HepG2 (cell line): ENCODE measurements around the gene IRS1. TPM values are rescaled to one million over a fixed set of nuclear protein-coding genes. Genes with fewer than 3 reads are reported as not detected.

Experiments
- CAMTA2 ChIP-seq: sonication (generic); formaldehyde crosslinking; IDR thresholded peaks from 2 replicates; pipeline ENCODE4 v1.4.0; 2020; ENCODE audit warnings: mild to moderate bottlenecking, missing genetic modification reagents, borderline replicate concordance
- FOXJ3 ChIP-seq: sonication (generic); formaldehyde crosslinking; IDR thresholded peaks from 2 replicates; pipeline ENCODE4 v1.4.0; 2020; ENCODE audit warnings: missing genetic modification reagents, mild to moderate bottlenecking, borderline replicate concordance
- PAF1 ChIP-seq: IDR thresholded peaks from 2 replicates; pipeline ENCODE4 v1.6.1; 2016; ENCODE audit warnings: missing genetic modification reagents, missing compliant biosample characterization
- POLR2G ChIP-seq: fragments of 200-400 bp; formaldehyde crosslinking; IDR thresholded peaks from 2 replicates; pipeline ENCODE4 v1.6.1; 2018; ENCODE audit warnings: mild to moderate bottlenecking, low read depth, low read length, moderate library complexity
- RXRA ChIP-seq: sonication (generic); formaldehyde crosslinking; IDR thresholded peaks from 2 replicates; pipeline ENCODE4 v1.5.1; 2020; ENCODE audit warnings: missing genetic modification reagents
- SNAI1 ChIP-seq: sonication (generic); formaldehyde crosslinking; IDR thresholded peaks from 2 replicates; pipeline ENCODE4 v1.5.0; 2020; ENCODE audit warnings: mild to moderate bottlenecking, missing genetic modification reagents, borderline replicate concordance
- SUZ12 ChIP-seq: fragments of 150-350 bp; IDR thresholded peaks from 2 replicates; pipeline ENCODE4 v1.6.1; 2014; ENCODE audit warnings: low read depth, low read length
- TEAD3 ChIP-seq: optimal IDR thresholded peaks from 2 replicates; pipeline ENCODE3; 2016; ENCODE audit warnings: borderline replicate concordance
- ZFP36 ChIP-seq: fragments of 150-350 bp; IDR thresholded peaks from 2 replicates; pipeline ENCODE4 v1.6.1; 2018; ENCODE audit warnings: borderline replicate concordance, low read length, low read depth; ENCODE audit not compliant: partially characterized antibody
- ZFP41 ChIP-seq: sonication (generic); formaldehyde crosslinking; IDR thresholded peaks from 2 replicates; pipeline ENCODE4 v1.4.0; 2020; ENCODE audit warnings: mild to moderate bottlenecking, missing genetic modification reagents, borderline replicate concordance
- ZNF205 ChIP-seq: IDR thresholded peaks from 2 replicates; pipeline ENCODE4 v1.6.1; 2018; ENCODE audit warnings: missing biosample characterization, missing genetic modification reagents
- ZNF230 ChIP-seq: sonication (generic); formaldehyde crosslinking; IDR thresholded peaks from 2 replicates; pipeline ENCODE4 v1.4.0; 2020; ENCODE audit warnings: mild to moderate bottlenecking, missing genetic modification reagents
- ZNF367 ChIP-seq: sonication (generic); formaldehyde crosslinking; IDR thresholded peaks from 2 replicates; pipeline ENCODE4 v1.4.0; 2020; ENCODE audit warnings: missing genetic modification reagents, borderline replicate concordance
- ZNF720 ChIP-seq: sonication (generic); formaldehyde crosslinking; IDR thresholded peaks from 2 replicates; pipeline ENCODE4 v1.4.0; 2020; ENCODE audit warnings: missing genetic modification reagents
- polyA plus RNA-seq, 8 experiments: library from polyadenylated mRNA; depleted of rRNA in 3 of 8; stranded (reverse) in 7 of 8; unstranded in 1 of 8; fragments of >200 nt; fragmentation: Illumina TruSeq in 4 of 8; extraction: Trizol in 4 of 8; gene quantifications; 2 replicates each; pipeline versions ENCODE4 v1.2.1 to v1.2.3, GENCODE V29; 2011 to 2016; ENCODE audit warnings: low read depth in 4 of 8, missing spikeins in 1 of 8, mixed read lengths in 1 of 8; ENCODE audit not compliant: insufficient read depth in 1 of 8
- total RNA-seq, 5 experiments: library from RNA; depleted of rRNA; stranded (reverse); fragments of >200 nt; fragmentation: Illumina TruSeq; extraction: Trizol; gene quantifications; 2 replicates each; pipeline ENCODE4 v1.2.3, GENCODE V29; 2016; ENCODE audit warnings: low read depth in 1 of 5
- TF ChIP-seq, protein P1 (sequence below): IDR thresholded peaks from 2 replicates; pipeline ENCODE4 v1.6.1; 2016; ENCODE audit warnings: low read depth, borderline replicate concordance
- TF ChIP-seq, protein P2 (sequence below): sonication (generic); formaldehyde crosslinking; IDR thresholded peaks from 2 replicates; pipeline ENCODE4 v1.4.0; 2020; ENCODE audit warnings: mild to moderate bottlenecking, missing genetic modification reagents
- TF ChIP-seq, protein P3 (sequence below): sonication (generic); formaldehyde crosslinking; IDR thresholded peaks from 2 replicates; pipeline ENCODE4 v1.4.0; 2020; ENCODE audit warnings: missing genetic modification reagents
- TF ChIP-seq, protein P4 (sequence below): IDR thresholded peaks from 2 replicates; pipeline ENCODE4 v1.6.1; 2012; ENCODE audit warnings: low read length, improper control_type of control experiment
- TF ChIP-seq, protein P5 (sequence below): sonication (generic); formaldehyde crosslinking; IDR thresholded peaks from 2 replicates; pipeline ENCODE4 v1.5.0; 2020; ENCODE audit warnings: mild to moderate bottlenecking, missing genetic modification reagents, borderline replicate concordance

IRS1 gene
- total and polyA plus RNA-seq, 2 of the 13 experiments (the other 11 are each of a cell fraction or from before 2014, with no cell fraction given): 8.7 to 9.0 TPM

DNA sequence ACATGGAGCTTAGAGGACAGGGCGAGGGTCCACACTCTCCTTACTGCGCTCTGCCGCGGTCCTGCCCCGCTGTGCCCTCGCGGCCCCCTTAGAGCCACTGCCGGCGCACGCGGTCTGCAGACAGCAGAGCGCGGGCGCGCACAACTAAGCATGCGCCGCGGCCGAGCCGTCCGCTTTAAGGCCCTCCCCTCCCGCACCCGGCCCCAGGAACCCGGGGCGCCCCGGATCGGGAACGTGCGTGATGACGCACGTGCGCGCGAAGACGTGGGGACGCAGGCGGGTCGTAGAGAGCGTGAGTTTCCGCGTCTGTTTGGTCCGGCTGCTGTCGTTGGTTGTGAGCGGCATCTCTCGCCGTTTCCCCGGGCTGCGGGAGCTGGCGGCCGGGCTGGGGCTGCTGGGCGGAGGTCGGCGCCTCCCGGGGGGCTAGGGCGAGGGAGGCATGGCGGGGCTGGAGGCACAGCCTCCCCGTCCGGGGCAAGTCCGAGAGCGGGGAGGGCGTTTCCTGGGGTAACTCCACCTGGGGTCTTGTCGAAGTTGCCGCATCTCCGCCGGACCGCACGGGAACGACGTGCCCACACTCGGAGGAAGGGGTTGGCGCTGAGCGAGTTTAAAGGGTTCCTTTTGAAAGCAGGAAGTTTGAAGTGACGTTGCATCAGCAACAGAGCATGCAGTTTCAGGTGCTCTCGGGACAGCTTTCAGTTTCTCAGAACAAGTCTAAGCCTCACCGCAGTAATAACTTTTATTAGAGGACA, 36.4 kb upstream of the IRS1 start, which contains the start of gene RHBDD1 (continued):
- TF ChIP-seq POLR2G (peak; percentile 86), CAMTA2 (CRISPR knock-in tag) (peak; percentile 72; the same call in 1 of the 2 replicates), PAF1 (no peak), ZNF230 (CRISPR knock-in tag) (peak; percentile 84), ZNF205 (CRISPR knock-in tag) (peak; percentile 44; the same call in 1 of the 2 replicates), ZFP41 (CRISPR knock-in tag) (peak; percentile 13; the same call in 1 of the 2 replicates), ZNF720 (CRISPR knock-in tag) (no peak), ZFP36 (no peak), TEAD3 (CRISPR knock-in tag) (peak; percentile 39), RXRA (CRISPR knock-in tag) (peak; percentile 65), FOXJ3 (CRISPR knock-in tag) (peak; percentile 27; the same call in 1 of the 2 replicates), SUZ12 (no peak), SNAI1 (CRISPR knock-in tag) (no peak), ZNF367 (no peak)
- TF ChIP-seq, protein P1, sequence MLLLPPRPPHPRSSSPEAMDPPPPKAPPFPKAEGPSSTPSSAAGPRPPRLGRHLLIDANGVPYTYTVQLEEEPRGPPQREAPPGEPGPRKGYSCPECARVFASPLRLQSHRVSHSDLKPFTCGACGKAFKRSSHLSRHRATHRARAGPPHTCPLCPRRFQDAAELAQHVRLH: no peak
- TF ChIP-seq, protein P2, sequence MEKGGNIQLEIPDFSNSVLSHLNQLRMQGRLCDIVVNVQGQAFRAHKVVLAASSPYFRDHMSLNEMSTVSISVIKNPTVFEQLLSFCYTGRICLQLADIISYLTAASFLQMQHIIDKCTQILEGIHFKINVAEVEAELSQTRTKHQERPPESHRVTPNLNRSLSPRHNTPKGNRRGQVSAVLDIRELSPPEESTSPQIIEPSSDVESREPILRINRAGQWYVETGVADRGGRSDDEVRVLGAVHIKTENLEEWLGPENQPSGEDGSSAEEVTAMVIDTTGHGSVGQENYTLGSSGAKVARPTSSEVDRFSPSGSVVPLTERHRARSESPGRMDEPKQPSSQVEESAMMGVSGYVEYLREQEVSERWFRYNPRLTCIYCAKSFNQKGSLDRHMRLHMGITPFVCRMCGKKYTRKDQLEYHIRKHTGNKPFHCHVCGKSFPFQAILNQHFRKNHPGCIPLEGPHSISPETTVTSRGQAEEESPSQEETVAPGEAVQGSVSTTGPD: no peak
- TF ChIP-seq, protein P3, sequence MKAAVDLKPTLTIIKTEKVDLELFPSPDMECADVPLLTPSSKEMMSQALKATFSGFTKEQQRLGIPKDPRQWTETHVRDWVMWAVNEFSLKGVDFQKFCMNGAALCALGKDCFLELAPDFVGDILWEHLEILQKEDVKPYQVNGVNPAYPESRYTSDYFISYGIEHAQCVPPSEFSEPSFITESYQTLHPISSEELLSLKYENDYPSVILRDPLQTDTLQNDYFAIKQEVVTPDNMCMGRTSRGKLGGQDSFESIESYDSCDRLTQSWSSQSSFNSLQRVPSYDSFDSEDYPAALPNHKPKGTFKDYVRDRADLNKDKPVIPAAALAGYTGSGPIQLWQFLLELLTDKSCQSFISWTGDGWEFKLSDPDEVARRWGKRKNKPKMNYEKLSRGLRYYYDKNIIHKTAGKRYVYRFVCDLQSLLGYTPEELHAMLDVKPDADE (CRISPR knock-in tag): no peak; the same call in 1 of the 2 replicates
- TF ChIP-seq, protein P4, sequence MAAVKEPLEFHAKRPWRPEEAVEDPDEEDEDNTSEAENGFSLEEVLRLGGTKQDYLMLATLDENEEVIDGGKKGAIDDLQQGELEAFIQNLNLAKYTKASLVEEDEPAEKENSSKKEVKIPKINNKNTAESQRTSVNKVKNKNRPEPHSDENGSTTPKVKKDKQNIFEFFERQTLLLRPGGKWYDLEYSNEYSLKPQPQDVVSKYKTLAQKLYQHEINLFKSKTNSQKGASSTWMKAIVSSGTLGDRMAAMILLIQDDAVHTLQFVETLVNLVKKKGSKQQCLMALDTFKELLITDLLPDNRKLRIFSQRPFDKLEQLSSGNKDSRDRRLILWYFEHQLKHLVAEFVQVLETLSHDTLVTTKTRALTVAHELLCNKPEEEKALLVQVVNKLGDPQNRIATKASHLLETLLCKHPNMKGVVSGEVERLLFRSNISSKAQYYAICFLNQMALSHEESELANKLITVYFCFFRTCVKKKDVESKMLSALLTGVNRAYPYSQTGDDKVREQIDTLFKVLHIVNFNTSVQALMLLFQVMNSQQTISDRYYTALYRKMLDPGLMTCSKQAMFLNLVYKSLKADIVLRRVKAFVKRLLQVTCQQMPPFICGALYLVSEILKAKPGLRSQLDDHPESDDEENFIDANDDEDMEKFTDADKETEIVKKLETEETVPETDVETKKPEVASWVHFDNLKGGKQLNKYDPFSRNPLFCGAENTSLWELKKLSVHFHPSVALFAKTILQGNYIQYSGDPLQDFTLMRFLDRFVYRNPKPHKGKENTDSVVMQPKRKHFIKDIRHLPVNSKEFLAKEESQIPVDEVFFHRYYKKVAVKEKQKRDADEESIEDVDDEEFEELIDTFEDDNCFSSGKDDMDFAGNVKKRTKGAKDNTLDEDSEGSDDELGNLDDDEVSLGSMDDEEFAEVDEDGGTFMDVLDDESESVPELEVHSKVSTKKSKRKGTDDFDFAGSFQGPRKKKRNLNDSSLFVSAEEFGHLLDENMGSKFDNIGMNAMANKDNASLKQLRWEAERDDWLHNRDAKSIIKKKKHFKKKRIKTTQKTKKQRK: no peak
- TF ChIP-seq, protein P5, sequence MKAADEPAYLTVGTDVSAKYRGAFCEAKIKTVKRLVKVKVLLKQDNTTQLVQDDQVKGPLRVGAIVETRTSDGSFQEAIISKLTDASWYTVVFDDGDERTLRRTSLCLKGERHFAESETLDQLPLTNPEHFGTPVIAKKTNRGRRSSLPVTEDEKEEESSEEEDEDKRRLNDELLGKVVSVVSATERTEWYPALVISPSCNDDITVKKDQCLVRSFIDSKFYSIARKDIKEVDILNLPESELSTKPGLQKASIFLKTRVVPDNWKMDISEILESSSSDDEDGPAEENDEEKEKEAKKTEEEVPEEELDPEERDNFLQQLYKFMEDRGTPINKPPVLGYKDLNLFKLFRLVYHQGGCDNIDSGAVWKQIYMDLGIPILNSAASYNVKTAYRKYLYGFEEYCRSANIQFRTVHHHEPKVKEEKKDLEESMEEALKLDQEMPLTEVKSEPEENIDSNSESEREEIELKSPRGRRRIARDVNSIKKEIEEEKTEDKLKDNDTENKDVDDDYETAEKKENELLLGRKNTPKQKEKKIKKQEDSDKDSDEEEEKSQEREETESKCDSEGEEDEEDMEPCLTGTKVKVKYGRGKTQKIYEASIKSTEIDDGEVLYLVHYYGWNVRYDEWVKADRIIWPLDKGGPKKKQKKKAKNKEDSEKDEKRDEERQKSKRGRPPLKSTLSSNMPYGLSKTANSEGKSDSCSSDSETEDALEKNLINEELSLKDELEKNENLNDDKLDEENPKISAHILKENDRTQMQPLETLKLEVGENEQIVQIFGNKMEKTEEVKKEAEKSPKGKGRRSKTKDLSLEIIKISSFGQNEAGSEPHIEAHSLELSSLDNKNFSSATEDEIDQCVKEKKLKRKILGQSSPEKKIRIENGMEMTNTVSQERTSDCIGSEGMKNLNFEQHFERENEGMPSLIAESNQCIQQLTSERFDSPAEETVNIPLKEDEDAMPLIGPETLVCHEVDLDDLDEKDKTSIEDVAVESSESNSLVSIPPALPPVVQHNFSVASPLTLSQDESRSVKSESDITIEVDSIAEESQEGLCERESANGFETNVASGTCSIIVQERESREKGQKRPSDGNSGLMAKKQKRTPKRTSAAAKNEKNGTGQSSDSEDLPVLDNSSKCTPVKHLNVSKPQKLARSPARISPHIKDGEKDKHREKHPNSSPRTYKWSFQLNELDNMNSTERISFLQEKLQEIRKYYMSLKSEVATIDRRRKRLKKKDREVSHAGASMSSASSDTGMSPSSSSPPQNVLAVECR (CRISPR knock-in tag): peak; percentile 80
